Dermis microvascular lymphatic vessel endothelial cell (primary cell): Measurements from ENCODE around the gene TBATA. TPM values are rescaled to one million over a fixed set of nuclear protein-coding genes. Genes with fewer than 3 reads are reported as not detected.

Experiments
- DNase-seq, 2 donors: peaks; one replicate each; pipeline versions ENCODE4 v3.0.0 to v3.0.0-alpha.2; 2010; ENCODE audit warnings: low read depth in 2 of 2
- total RNA-seq: library from RNA; depleted of rRNA; stranded (reverse); fragments of >200 nt; gene quantifications from 2 replicates; pipeline ENCODE4 v1.2.1, GENCODE V29; 2014

The TBATA gene
- total RNA-seq, 1 donor from 2014 or later: not detected

DNA sequence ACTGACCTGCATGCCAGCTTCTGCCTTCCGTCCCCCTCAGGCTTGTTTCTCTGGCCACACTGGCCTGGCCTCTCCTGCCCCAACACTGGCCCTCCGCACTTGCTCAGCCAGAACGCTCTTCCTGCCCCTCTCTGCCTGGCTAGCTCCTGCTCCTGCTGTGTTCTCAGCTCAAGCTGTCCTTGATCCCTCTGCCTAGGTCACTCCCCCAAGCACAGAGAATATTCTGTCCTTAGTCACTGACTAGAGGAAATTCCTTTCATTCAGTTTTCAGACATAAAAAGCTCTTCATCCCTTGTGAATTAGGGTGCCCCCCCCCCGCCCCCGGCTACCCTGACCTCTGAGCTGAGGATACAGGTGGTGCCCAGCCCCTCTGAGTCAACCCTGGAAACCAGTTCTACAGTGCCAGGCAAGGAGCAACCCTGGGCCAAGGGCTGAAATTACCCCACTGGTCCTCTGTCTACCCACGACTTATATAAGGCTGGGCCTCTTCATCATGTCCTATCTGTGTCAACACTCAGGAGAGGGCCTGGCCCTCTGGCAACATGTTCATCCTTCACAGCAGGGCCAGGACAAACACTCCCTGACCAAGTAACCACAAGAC is 23.9 kb upstream of the TBATA start:
- DNase-seq: no peak

DNA sequence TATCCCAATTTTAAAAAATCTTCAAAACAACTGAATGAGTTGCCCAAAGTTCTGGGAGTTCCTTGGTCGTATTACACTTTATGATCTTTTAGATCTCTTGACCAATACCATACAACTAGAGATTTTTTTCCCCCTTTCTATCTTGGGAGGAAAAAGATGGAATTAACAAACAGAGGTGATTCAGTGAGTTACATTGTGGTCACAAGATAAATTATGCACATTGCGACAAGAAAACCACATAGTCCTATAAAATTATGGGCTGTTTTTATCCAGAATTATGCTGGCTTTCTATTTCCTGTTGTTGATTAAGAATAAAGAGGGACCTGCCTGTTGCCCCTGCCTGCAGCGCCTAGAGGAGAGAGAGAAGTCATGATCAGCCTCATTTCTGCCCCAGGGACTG is 22.4 kb upstream of the TBATA start:
- no peak for DNase-seq

DNA sequence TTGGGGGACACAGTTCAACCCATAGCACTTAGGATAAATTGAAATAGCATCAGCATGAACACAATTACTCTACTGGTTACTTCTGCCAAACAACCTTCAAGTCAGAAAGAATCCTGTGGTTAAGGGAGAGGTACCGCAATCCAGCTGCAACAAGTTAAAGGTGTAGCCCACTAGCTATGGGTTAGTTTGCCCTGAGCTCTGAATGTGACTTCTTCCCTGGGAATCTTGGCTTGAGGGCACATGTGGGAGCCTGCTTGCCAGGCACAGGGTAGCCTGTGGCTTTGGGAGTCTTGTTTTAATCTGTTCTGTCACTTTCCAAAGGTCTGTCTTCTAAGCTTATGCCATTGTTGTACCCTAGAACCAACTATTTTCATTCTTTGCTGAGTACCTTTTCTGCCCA is 21.7 kb upstream of the TBATA start:
- DNase-seq: no peak

GRCh38 chr10:70805619-70806215 is 20.5 kb upstream of the TBATA start:
- no peak for DNase-seq

GRCh38 chr10:70804421-70804808 is 19.2 kb upstream of the TBATA start:
- no peak for DNase-seq

GRCh38 chr10:70803775-70804420 is 18.7 kb upstream of the TBATA start:
- DNase-seq: no peak

GRCh38 chr10:70801854-70802253 is 16.7 kb upstream of the TBATA start:
- no peak for DNase-seq

GRCh38 chr10:70799124-70799523 is 13.9 kb upstream of the TBATA start:
- DNase-seq: no peak

GRCh38 chr10:70797840-70798239 is 12.7 kb upstream of the TBATA start:
- DNase-seq: no peak

DNA sequence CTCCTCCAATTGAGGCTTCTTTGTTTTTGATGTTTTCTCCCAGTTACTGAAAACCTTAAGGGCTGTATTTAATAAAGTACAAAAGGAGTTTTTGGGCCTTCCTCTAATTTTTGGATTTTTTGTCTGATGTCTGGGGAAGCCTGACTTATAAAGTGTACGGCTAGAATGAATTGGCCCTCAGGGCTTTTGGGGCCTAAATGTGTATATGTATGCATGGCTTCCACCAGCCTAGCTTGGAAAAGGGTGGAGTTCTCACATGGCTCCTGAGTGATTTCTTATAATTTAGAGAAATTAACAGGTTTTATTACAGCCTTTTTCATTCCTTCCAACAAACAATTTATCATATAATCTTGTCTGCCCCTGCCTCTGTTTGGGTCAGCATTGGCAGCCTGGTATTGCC is 10.4 kb upstream of the TBATA start:
- DNase-seq: no peak

- no peak for DNase-seq
Measured at GRCh38 chr10:70791386-70792039, 6.3 kb upstream of the TBATA start.

DNA sequence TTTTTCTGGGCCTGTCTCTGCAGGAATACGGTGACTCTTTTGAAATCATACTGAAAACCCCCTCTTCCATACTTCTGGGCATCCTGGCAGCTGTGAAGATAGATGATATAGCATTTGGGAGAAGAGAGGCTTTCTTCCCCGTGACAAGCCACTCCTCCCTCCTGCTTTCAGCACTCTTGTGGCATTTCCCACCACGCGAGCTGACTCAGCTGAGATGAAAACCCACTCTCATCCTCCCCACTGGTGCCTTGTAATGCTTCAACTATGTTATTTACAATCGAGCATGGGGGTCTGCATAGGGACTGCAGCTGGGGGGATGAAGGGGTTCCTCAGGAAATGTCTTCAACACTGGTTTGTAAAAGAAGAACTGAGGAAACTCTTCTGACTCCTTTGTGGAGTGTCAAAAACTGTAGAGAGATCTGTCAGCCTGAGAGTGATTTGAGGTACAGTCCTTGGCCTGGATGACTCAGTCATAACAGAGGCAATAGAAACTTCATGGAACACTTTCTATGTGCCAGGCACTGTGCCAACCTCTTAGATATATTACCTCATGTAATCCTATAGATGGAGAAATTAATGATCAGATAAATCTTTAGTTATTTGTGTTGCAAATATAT is 1.7 kb upstream of the TBATA start:
- DNase-seq: no peak

GRCh38 chr10:70784471-70784870 is 706 bp downstream of the TBATA start:
- no peak for DNase-seq

DNA sequence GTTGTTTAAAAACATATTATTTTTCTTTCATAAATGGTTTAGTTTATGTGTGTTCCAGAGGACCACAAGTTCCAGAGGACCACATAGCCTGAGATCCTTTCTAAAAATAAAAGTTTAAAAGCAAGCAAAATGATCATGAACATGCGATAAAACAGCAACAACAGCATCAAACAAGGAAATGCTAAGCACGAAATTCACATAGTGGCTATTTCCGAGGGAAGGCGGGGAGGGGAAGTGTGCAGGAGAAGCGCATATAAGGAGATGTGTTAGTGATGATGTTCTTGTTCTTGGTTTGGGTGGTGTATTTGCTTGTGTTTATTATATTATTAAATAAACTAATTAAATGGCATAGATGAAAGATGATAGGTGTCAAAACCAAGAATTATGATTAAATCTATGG is 1.2 kb downstream of the TBATA start:
- DNase-seq: no peak

DNA sequence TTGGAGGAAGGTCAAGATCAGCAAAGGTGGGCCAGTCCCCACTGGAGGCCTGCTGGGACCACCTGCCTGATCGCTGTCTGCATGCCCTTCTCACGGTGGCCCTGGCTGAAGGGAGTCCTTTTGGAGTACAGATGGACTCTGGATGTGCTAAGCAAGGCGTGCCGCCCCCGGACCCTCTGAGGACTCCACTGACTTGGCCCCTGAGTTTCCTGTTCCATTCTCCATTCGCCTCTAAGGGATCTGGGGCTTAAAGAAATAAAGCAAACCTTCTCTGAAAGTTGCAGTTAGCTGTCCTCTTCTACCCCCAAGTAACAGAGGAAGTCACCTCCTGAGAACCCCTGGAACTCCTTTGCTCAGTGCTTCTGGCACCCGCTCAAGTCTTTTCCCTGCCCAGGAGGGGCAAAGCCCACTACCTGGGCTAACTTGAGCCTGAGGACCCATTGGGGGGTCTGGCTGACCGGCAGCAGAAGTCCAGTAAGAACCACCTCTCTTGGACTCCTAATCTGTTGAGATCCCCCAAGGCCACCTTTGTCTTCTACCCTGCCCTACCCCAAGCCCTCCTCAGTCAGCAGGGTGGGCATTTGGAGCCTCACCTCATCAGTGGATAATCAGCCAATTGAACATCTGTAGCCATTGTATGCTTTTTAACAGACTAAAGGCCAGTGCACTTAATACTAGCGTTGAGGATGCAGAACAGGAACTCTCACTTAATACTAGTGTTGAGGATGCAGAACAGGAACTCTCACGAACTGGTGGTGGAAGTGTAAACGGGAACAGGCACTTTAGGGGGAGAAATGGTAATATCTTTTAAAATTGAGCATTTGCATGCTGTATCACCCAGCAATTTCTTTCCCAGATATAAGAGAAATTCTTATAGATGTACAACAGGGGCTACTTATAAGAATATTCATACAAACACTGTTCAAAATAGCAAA is 2.2 kb downstream of the TBATA start:
- no peak for DNase-seq

- no peak for DNase-seq
Measured at GRCh38 chr10:70782086-70782745, 3.0 kb downstream of the TBATA start.

- DNase-seq: no peak
Measured at GRCh38 chr10:70781461-70782051, 3.6 kb downstream of the TBATA start.

GRCh38 chr10:70780772-70781171 is 4.4 kb downstream of the TBATA start:
- DNase-seq: no peak

DNA sequence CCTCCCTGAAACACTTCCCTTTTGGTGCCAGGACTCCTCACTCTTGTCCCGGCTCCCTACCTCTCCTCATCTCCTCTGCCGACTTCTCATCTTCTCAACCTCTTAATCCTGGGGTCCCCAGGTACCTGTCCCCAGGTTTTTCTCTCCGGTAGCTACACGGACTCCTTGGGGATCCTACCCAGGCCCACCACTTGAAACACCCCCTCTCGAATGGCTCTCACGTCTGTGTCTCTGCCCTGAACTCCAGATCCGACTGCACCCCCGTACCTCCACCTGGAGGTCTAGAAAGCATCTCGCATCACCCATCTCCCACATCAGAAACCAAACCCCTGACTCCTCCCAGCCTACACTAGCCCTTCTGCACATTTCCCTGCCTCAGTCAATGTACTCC is 4.8 kb downstream of the TBATA start:
- no peak for DNase-seq
